GM18498 (cell line): Measurements from ENCODE around the gene VPS50.
"Not testable (repeated sequence)": the region's sequence is repeated elsewhere in the genome, so short reads cannot be mapped to it uniquely, and the experiment has no call there.

ENCODE experiments used
- ATAC-seq: cut with Tn5 transposase; IDR thresholded peaks from one replicate; pipeline ENCODE4 v1.9.1; 2021; ENCODE audit warnings: mild to moderate bottlenecking, moderate library complexity; ENCODE audit not compliant: unreplicated experiment

The VPS50 gene

DNA sequence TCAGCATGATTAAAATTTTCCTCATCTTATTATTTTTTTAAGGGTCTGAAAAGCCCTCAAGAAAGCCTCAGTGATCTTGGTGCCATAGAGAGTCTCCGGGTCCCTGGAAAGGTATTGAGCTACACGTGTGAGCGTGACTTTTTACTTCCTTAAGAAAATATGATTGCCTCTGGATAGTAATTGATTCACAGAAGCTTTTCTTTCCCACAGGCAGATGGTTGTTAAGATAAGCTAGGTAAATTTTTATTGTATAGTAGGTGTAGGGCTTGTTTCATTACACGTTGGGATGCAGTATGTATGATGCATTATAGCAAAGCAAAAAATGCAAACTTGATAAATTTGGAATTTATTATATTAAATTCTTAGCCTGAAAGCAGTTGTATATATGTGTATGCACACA lies 7.7 kb downstream of the VPS50 start:
- no peak for ATAC-seq

GRCh38 chr7:93242106-93242505 lies 9.9 kb downstream of the VPS50 start:
- ATAC-seq = no peak

GRCh38 chr7:93245525-93246432 lies 13.6 kb downstream of the VPS50 start:
- ATAC-seq = no peak

DNA sequence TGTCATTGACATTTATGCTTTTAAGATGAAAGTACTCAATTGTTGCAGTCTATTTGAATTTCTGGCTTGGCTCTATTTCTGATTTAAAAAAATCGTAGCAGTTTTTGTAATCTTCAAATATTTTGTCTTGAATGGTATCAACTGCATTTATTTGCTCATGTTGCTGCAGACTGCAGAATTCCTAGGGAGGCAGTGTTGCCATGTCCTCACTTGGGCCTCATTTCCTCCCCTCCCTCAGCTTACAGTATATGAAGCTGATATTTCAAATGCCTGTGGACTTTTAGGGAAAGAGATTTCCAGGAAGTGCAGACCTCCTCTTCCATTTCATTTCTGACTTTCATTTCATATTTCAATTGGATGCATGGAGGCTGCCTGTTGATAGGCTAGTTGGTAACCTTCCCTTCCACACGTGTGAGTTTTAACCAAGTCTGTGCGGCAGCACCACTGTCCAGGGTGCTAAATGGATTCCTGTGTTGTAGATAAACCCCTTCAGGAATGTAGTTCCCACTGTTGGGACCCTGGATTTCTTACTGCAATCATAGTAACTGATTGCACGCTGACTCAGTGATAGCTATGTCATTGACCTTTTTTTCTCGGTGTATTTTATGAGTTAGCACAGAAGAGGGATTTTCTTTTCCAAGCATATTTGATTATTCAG lies 17.5 kb downstream of the VPS50 start:
- no peak for ATAC-seq

DNA sequence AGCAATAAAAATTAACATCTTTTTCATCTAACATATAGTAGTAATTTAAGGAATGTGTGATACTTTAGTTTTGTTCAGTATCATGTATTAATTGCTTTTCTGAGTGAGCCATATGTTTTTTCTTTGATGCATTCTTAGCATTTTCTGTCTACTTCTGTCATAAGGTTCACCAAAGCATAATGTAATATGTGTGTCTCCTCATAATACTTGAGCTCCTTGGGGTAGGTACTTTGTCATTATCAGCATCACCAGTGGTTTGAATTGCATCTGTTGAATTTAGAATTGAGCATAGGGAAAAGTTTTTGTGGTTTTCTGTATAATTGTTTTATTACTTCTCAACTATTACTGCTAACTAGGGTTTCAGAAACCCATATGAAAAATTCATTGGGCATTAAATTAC lies 26.5 kb downstream of the VPS50 start:
- ATAC-seq = no peak

DNA sequence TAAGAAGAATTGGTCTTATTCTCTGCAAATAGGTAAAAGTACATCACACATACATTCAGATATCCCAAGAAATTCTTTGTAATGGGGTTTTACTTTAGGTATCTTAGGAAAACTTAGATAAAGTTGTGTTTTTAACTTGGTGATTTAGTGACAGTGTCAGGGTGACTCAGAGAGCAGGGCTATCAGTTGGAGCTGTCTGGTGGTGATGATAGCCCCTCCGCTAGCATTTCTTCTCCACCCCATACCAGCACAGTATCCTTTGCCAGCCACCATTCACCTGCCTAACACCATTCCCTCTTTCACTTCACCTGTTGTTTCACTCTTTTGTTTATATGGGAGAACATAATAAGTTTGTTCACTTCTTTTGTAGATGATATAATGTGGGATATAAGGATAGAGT lies 30.4 kb downstream of the VPS50 start:
- no peak for ATAC-seq

- ATAC-seq = no peak
Observed at GRCh38 chr7:93265220-93265619, 33.1 kb downstream of the VPS50 start.

DNA sequence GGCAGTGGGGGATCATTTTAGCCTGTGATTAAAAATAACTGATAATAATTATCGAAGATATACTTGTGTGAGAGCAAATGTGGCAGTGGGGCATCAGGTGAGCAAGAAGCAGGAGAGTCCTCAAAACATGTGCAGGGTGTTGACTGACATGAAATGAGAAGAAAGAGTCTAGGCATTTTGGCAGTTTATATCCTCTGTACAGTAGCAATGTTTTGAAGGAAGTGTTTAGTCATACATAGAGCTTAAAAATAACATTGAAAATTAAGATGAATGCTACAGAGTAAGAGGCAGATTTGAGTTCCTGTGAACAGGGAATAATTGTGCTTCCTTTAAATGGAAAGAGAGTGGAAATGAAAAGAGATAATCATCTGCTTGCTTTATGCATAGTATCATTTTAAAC lies 47.4 kb downstream of the VPS50 start:
- ATAC-seq = no peak

GRCh38 chr7:93284908-93285307 lies 52.7 kb downstream of the VPS50 start:
- ATAC-seq = no peak

DNA sequence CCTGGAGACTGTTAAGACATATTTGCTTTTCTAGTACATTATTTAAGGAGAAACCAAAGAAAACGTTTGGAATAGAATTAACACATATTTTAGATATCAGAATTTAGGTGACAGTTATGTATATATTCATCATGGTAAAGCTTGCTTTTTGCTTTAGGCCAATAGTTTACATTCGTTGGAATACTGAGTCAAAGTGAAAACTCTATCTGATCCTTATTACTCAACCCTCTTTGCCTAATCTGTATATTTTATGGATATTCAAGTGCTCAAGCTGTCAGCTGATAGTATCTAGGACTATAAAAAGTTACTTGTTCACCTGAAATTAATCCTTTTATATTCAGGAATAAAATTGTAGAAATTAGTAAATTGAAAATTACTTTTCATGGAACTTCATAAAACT lies 61.1 kb downstream of the VPS50 start:
- no peak for ATAC-seq

DNA sequence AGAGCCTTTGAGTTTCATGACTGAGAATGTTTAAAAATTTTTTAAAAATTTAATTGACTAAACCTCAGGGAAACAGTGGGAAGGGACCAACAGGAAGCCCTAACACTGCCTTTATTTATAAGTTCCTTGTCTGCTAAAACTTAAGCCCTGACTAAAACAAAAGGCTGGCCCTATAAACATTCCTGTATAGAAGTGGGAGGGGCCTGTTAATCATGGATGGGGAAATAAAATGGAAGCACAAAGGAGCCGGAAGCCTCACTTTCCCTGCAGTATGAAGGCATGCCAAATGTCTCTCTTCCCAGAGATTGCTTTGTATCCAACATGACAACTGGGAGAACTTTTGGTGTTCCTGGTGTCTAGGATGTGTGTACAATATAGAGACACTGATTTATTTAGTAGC lies 66.0 kb downstream of the VPS50 start:
- ATAC-seq = no peak

GRCh38 chr7:93298671-93299070 lies 66.5 kb downstream of the VPS50 start:
- no peak for ATAC-seq

GRCh38 chr7:93301736-93302135 lies 69.6 kb downstream of the VPS50 start:
- no peak for ATAC-seq

- no peak for ATAC-seq
Observed at GRCh38 chr7:93307131-93307660, 75.0 kb downstream of the VPS50 start.

GRCh38 chr7:93307943-93308342 lies 75.8 kb downstream of the VPS50 start:
- ATAC-seq = no peak

- ATAC-seq = no peak
Observed at GRCh38 chr7:93310346-93310745, 78.2 kb downstream of the VPS50 start.

GRCh38 chr7:93314449-93314848 lies 82.3 kb downstream of the VPS50 start:
- ATAC-seq = no peak

GRCh38 chr7:93315896-93316295 lies 83.7 kb downstream of the VPS50 start:
- ATAC-seq = no peak

- no peak for ATAC-seq
Observed at GRCh38 chr7:93316730-93317129, 84.6 kb downstream of the VPS50 start.

DNA sequence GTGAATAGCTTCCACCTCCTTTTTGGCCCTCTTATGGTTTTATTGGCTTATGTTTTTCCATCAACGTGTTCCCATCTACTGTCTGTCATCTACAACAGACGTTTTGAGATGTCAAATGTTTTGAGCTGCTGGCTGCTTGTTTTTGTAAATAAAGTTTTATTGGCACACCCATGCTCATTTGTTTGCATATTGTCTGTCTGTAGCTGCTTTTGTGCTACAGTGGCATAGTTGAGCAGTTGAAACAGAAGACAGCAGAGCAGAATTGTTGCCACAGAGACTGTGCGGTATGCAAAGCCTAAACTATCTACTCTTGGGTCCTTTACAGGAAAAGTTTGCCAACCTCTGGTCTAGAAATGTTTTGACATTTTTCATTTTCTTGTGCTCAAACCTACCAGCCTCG lies 88.7 kb downstream of the VPS50 start:
- ATAC-seq = no peak

GRCh38 chr7:93326291-93326690 lies 94.1 kb downstream of the VPS50 start:
- not testable (repeated sequence) for ATAC-seq

- ATAC-seq = no peak
Observed at GRCh38 chr7:93327006-93327633, 95.0 kb downstream of the VPS50 start.
